CD4-positive, alpha-beta memory T cell (primary cell): ENCODE data around the gene MPV17L2. TPM values are rescaled to one million over a fixed set of nuclear protein-coding genes. Genes with fewer than 3 reads are reported as not detected.

Experiments
- CTCF ChIA-PET: fragments of 350-600 bp; sonication (Branson Sonifier 250); formaldehyde crosslinking; loops from one replicate; lab custom pipeline; 2021; ENCODE audit warnings: inconsistent platforms; ENCODE audit not compliant: partially characterized antibody; lab: Charles Lee
- POLR2A ChIA-PET: fragments of 350-600 bp; sonication (Branson Sonifier 250); formaldehyde crosslinking; loops from one replicate; lab custom pipeline; 2021; ENCODE audit not compliant: partially characterized antibody; lab: Charles Lee
- DNase-seq, 5 donors: peaks; one replicate each; pipeline versions ENCODE4 v3.0.0 to v3.0.0-alpha.2; 2020 to 2022; ENCODE audit warnings: mixed read lengths in 1 of 5
- H3K27ac ChIP-seq: one replicate; pipeline ENCODE4 v1.7.0; 2013; ENCODE audit warnings: low read depth, low read length
- H3K27me3 ChIP-seq: 2 replicates; pipeline ENCODE4 v1.7.0; 2013; ENCODE audit warnings: mild to moderate bottlenecking, low read length, moderate library complexity; ENCODE audit not compliant: insufficient read depth
- H3K36me3 ChIP-seq: 2 replicates; pipeline ENCODE4 v1.7.0; 2013; ENCODE audit warnings: mild to moderate bottlenecking, low read length, moderate library complexity; ENCODE audit not compliant: insufficient read depth
- H3K4me1 ChIP-seq: 2 replicates; pipeline ENCODE4 v1.7.0; 2013; ENCODE audit warnings: mild to moderate bottlenecking, low read length, moderate library complexity; ENCODE audit not compliant: insufficient read depth
- H3K4me3 ChIP-seq, 2 donors: one replicate each; pipeline ENCODE4 v1.7.0; 2013; ENCODE audit warnings: low read length in 2 of 2, mild to moderate bottlenecking in 1 of 2
- H3K9me3 ChIP-seq, 2 donors: one replicate each; pipeline ENCODE4 v1.7.0; 2013; ENCODE audit warnings: low read length in 2 of 2, control low read depth in 1 of 2; ENCODE audit not compliant: control insufficient read depth in 1 of 2
- H3K27ac Mint-ChIP-seq, 7 donors: one replicate each; pipeline ENCODE4 v1.8.0; 2020 to 2021; ENCODE audit warnings: mixed read lengths in 7 of 7, mild to moderate bottlenecking in 6 of 7, inconsistent platforms in 3 of 7, moderate library complexity in 3 of 7
- H3K27me3 Mint-ChIP-seq, 2 donors: one replicate each; pipeline ENCODE4 v1.8.0; 2020 to 2021; ENCODE audit warnings: mixed read lengths in 2 of 2
- H3K36me3 Mint-ChIP-seq, 2 donors: one replicate each; pipeline ENCODE4 v1.8.0; 2020 to 2021; ENCODE audit warnings: mixed read lengths in 2 of 2, inconsistent platforms in 1 of 2, mild to moderate bottlenecking in 1 of 2
- H3K4me1 Mint-ChIP-seq, 4 donors: one replicate each; pipeline ENCODE4 v1.8.0; 2020 to 2021; ENCODE audit warnings: mixed read lengths in 4 of 4, mild to moderate bottlenecking in 1 of 4
- H3K4me3 Mint-ChIP-seq, 8 donors: one replicate each; pipeline ENCODE4 v1.8.0; 2020 to 2021; ENCODE audit warnings: mixed read lengths in 8 of 8, mild to moderate bottlenecking in 7 of 8, moderate library complexity in 6 of 8, inconsistent platforms in 3 of 8
- H3K9me3 Mint-ChIP-seq, 8 donors: one replicate each; pipeline ENCODE4 v1.8.0; 2020 to 2021; ENCODE audit warnings: mixed read lengths in 8 of 8, mild to moderate bottlenecking in 5 of 8, inconsistent platforms in 3 of 8, moderate library complexity in 1 of 8
- intact Hi-C: fragments of 100-400 bp; cut with micrococcal nuclease; formaldehyde crosslinking; loops from one replicate; pipeline ENCODE4 v1.15.1; 2023
- polyA plus RNA-seq, 2 donors: library from polyadenylated mRNA; unstranded; fragments of 300-500 nt; fragmentation: Illumina TruSeq; gene quantifications; one replicate each; pipeline ENCODE4 v1.2.3, GENCODE V29; 2021
- total RNA-seq, 2 experiments: library from RNA; stranded (reverse); gene quantifications; one replicate each; pipeline ENCODE4 v1.2.3, GENCODE V29; 2021

MPV17L2 gene
- total and polyA plus RNA-seq, 4 experiments from 2014 or later: 7.6 to 13.7 (median 9.1) TPM

GRCh38 chr19:18239303-18239702 is 46.3 kb downstream of the MPV17L2 start:
- Mint-ChIP-seq H3K27ac (no peak overlapping the region), H3K4me3 (no peak overlapping the region), H3K27me3 (peaks cover 15 to 25% of the 10 kb centered on the region in 2 donors), H3K9me3 (no peaks in the 10 kb centered on the region), H3K4me1 (no peaks in the 10 kb centered on the region), H3K36me3 (no peaks in the 10 kb centered on the region)
- intact Hi-C loops: no loop called here
- Histone ChIP-seq H3K27me3 (peaks cover 6% of the 10 kb centered on the region), H3K4me1 (no peaks in the 10 kb centered on the region), H3K36me3 (no peaks in the 10 kb centered on the region), H3K4me3 (no peak overlapping the region), H3K27ac (no peak overlapping the region), H3K9me3 (no peaks in the 10 kb centered on the region)
- ChIA-PET POLR2A (no interaction called here), CTCF (interaction anchor here (1.1 kb wide), 1 partner anchor 11 kb away, joined by 4 read pairs; no protein-coding TSS in a partner anchor)
- DNase-seq: no peak

- Histone ChIP-seq H3K36me3 (no peaks in the 10 kb centered on the region), H3K27ac (no peak overlapping the region), H3K9me3 (no peaks in the 10 kb centered on the region), H3K4me3 (no peak overlapping the region), H3K4me1 (no peaks in the 10 kb centered on the region), H3K27me3 (no peaks in the 10 kb centered on the region)
- intact Hi-C loops: no loop called here
- no peaks in the 10 kb centered on the region for H3K4me1 Mint-ChIP-seq
- no peak for DNase-seq
- H3K27ac Mint-ChIP-seq: no peak overlapping the region
- no peak overlapping the region for H3K4me3 Mint-ChIP-seq
- no peaks in the 10 kb centered on the region for H3K9me3 Mint-ChIP-seq
- no peaks in the 10 kb centered on the region for H3K27me3 Mint-ChIP-seq
- ChIA-PET CTCF (interaction anchor here (1.1 to 2.2 kb wide), 4 partner anchors 9 to 53 kb away, joined by 3 to 6 read pairs (median 6); partner anchors contain the start of gene MPV17L2), POLR2A (interaction anchor here (0.6 kb wide), 1 partner anchor 158 kb away, joined by 3 read pairs; no protein-coding TSS in a partner anchor)
- no peaks in the 10 kb centered on the region for H3K36me3 Mint-ChIP-seq
These were observed 52.3 kb downstream of the MPV17L2 start for GRCh38 chr19:18245297-18245696.

Other genes with a start within 250 kb of the MPV17L2 start
- not detected for gene KCNN1, start 226.1 kb upstream of the MPV17L2 start, total RNA-seq
- not detected for gene KCNN1, start 226.1 kb upstream of the MPV17L2 start, polyA plus RNA-seq
- 100 to 1,000 TPM; 136 to 138 TPM for gene ARRDC2, start 185.0 kb upstream of the MPV17L2 start, total RNA-seq
- gene ARRDC2, start 185.0 kb upstream of the MPV17L2 start, polyA plus RNA-seq: 10 to 100 TPM; 39.8 to 47.9 TPM
- 10 to 100 TPM; 39.3 to 42.1 TPM for gene IL12RB1, start 106.3 kb upstream of the MPV17L2 start, total RNA-seq
- 10 to 100 TPM; 35.0 to 55.1 TPM for gene IL12RB1, start 106.3 kb upstream of the MPV17L2 start, polyA plus RNA-seq
- gene MAST3, start 95.4 kb upstream of the MPV17L2 start, total RNA-seq: 10 to 100 TPM; 51.6 to 53.9 TPM
- 10 to 100 TPM in 1 of 2 donors, 1 to 10 TPM in 1; 4.3 to 16.7 TPM for gene MAST3, start 95.4 kb upstream of the MPV17L2 start, polyA plus RNA-seq
- gene PIK3R2, start 40.1 kb upstream of the MPV17L2 start, total RNA-seq: 10 to 100 TPM; 18.1 to 23.0 TPM
- 1 to 10 TPM; 1.5 to 6.6 TPM for gene PIK3R2, start 40.1 kb upstream of the MPV17L2 start, polyA plus RNA-seq
- 10 to 100 TPM; 48.3 to 56.9 TPM for gene IFI30, start 19.4 kb upstream of the MPV17L2 start, total RNA-seq
- 10 to 100 TPM in 1 of 2 donors, 1 to 10 TPM in 1; 6.3 to 16.7 TPM for gene IFI30, start 19.4 kb upstream of the MPV17L2 start, polyA plus RNA-seq
- gene RAB3A, start 10.8 kb downstream of the MPV17L2 start, total RNA-seq: 1 to 10 TPM; 4.7 to 4.8 TPM
- 1 to 10 TPM in 1 of 2 donors, under 1 TPM in 1; 0.59 to 1.0 TPM for gene RAB3A, start 10.8 kb downstream of the MPV17L2 start, polyA plus RNA-seq
- gene PDE4C, start 33.2 kb downstream of the MPV17L2 start, total RNA-seq: under 1 TPM in 1 of 2 experiments, not detected in 1; 0.52 TPM
- not detected for gene PDE4C, start 33.2 kb downstream of the MPV17L2 start, polyA plus RNA-seq
- gene IQCN, start 81.2 kb downstream of the MPV17L2 start, total RNA-seq: 1 to 10 TPM; 5.5 to 5.8 TPM
- 1 to 10 TPM in 1 of 2 donors, under 1 TPM in 1; 0.13 to 1.8 TPM for gene IQCN, start 81.2 kb downstream of the MPV17L2 start, polyA plus RNA-seq
- 100 to 1,000 TPM; 163 TPM for gene JUND, start 88.4 kb downstream of the MPV17L2 start, total RNA-seq
- 100 to 1,000 TPM in 1 of 2 donors, 10 to 100 TPM in 1; 16.5 to 133 TPM for gene JUND, start 88.4 kb downstream of the MPV17L2 start, polyA plus RNA-seq
- gene LSM4, start 129.9 kb downstream of the MPV17L2 start, total RNA-seq: 10 to 100 TPM; 64.2 to 65.0 TPM
- gene LSM4, start 129.9 kb downstream of the MPV17L2 start, polyA plus RNA-seq: 100 to 1,000 TPM; 121 to 164 TPM
- gene PGPEP1, start 147.4 kb downstream of the MPV17L2 start, total RNA-seq: 10 to 100 TPM; 46.2 to 49.2 TPM
- 1 to 10 TPM; 6.8 to 8.0 TPM for gene PGPEP1, start 147.4 kb downstream of the MPV17L2 start, polyA plus RNA-seq
- 1 to 10 TPM; 1.2 TPM for gene GDF15, start 192.9 kb downstream of the MPV17L2 start, total RNA-seq
- gene GDF15, start 192.9 kb downstream of the MPV17L2 start, polyA plus RNA-seq: not detected
- gene LRRC25, start 204.4 kb downstream of the MPV17L2 start, total RNA-seq: under 1 TPM; 0.73 to 0.91 TPM
- gene LRRC25, start 204.4 kb downstream of the MPV17L2 start, polyA plus RNA-seq: under 1 TPM in 1 of 2 donors, not detected in 1; 0.07 TPM
- gene SSBP4, start 226.2 kb downstream of the MPV17L2 start, total RNA-seq: 10 to 100 TPM; 71.3 to 73.4 TPM
- 100 to 1,000 TPM in 1 of 2 donors, 10 to 100 TPM in 1; 81.5 to 108 TPM for gene SSBP4, start 226.2 kb downstream of the MPV17L2 start, polyA plus RNA-seq
- 10 to 100 TPM; 37.1 to 43.2 TPM for gene ISYNA1, start 244.9 kb downstream of the MPV17L2 start, total RNA-seq
- 10 to 100 TPM; 27.5 to 36.3 TPM for gene ISYNA1, start 244.9 kb downstream of the MPV17L2 start, polyA plus RNA-seq